NCI-H1105 (cell line): ENCODE measurements around the gene CAPN14.
"Not testable (repeated sequence)": the region's sequence is repeated elsewhere in the genome, so short reads cannot be mapped to it uniquely, and the experiment has no call there.

Experiments used
- DNase-seq: peaks from one replicate; lab custom pipeline; 2025; lab: John Stamatoyannopoulos, UW

Gene CAPN14

GRCh38 chr2:31196622-31197021 is 20.7 kb downstream of the CAPN14 start:
- no peak for DNase-seq

GRCh38 chr2:31193806-31194205 is 23.5 kb downstream of the CAPN14 start:
- no peak for DNase-seq

- DNase-seq: no peak
Measured at GRCh38 chr2:31192851-31193392, 24.4 kb downstream of the CAPN14 start.

- no peak for DNase-seq
Measured at GRCh38 chr2:31192396-31192795, 24.9 kb downstream of the CAPN14 start.

GRCh38 chr2:31191931-31192330 is 25.4 kb downstream of the CAPN14 start:
- no peak for DNase-seq

- no peak for DNase-seq
Measured at GRCh38 chr2:31190188-31190587, 27.1 kb downstream of the CAPN14 start.

- DNase-seq: no peak
Measured at GRCh38 chr2:31189141-31189540, 28.2 kb downstream of the CAPN14 start.

- no peak for DNase-seq
Measured at GRCh38 chr2:31188131-31188530, 29.2 kb downstream of the CAPN14 start.

- DNase-seq: no peak
Measured at GRCh38 chr2:31187166-31187565, 30.1 kb downstream of the CAPN14 start.

GRCh38 chr2:31183973-31184372 is 33.3 kb downstream of the CAPN14 start:
- not testable (repeated sequence) for DNase-seq

- DNase-seq: no peak
Measured at GRCh38 chr2:31176742-31177141, 40.6 kb downstream of the CAPN14 start.

GRCh38 chr2:31171142-31171541 is 46.2 kb downstream of the CAPN14 start:
- no peak for DNase-seq

- DNase-seq: peak; percentile 33
Measured at GRCh38 chr2:31170071-31170698, 47.1 kb downstream of the CAPN14 start.

- DNase-seq: no peak
Measured at GRCh38 chr2:31168291-31168690, 49.0 kb downstream of the CAPN14 start.

GRCh38 chr2:31166925-31167324 is 50.4 kb downstream of the CAPN14 start:
- DNase-seq: no peak

GRCh38 chr2:31163011-31163539 is 54.2 kb downstream of the CAPN14 start:
- DNase-seq: no peak

- no peak for DNase-seq
Measured at GRCh38 chr2:31161637-31162036, 55.7 kb downstream of the CAPN14 start.

GRCh38 chr2:31151501-31151900 is 65.8 kb downstream of the CAPN14 start:
- DNase-seq: no peak

GRCh38 chr2:31150120-31150670 is 67.1 kb downstream of the CAPN14 start:
- DNase-seq: no peak

- DNase-seq: no peak
Measured at GRCh38 chr2:31148514-31148913, 68.8 kb downstream of the CAPN14 start.

GRCh38 chr2:31147645-31148044 is 69.7 kb downstream of the CAPN14 start:
- DNase-seq: no peak

GRCh38 chr2:31142110-31142509 is 75.2 kb downstream of the CAPN14 start:
- no peak for DNase-seq

GRCh38 chr2:31141443-31142085 is 75.8 kb downstream of the CAPN14 start:
- no peak for DNase-seq
